K562 (cell line): ENCODE measurements around the gene SLC2A4RG. TPM values are rescaled to one million over a fixed set of nuclear protein-coding genes. Genes with fewer than 3 reads are reported as not detected.

Experiments used
- ATAC-seq: fragments of 200-7000 bp; cut with Tn5 transposase; 3 replicates; pipeline ENCODE4 v1.9.1; 2020; ENCODE audit warnings: moderate library complexity
- BruUV-seq: library from RNA; stranded (reverse); fragments of 400-500 nt; replicated peaks from 2 replicates; lab custom pipeline; 2021; lab: Mats Ljungman, UMichigan
- CTCF ChIA-PET: fragments of 300-600 bp; formaldehyde crosslinking; extraction: SDS; loops from one replicate; lab custom pipeline; 2021; ENCODE audit warnings: low intra/inter-chr PET ratio; lab: Yijun Ruan, JAX
- POLR2A ChIA-PET: fragments of 300-600, 350-650 bp; sonication (Branson Sonifier 250); formaldehyde crosslinking; extraction: SDS; loops from one replicate; lab custom pipeline; 2021; ENCODE audit warnings: antibody characterized with exemption, inconsistent platforms; lab: Yijun Ruan, JAX
- DNase-seq, 4 experiments: peaks; one replicate each; pipeline versions ENCODE4 v3.0.0 to v3.0.0-alpha.2; 2011 to 2018; ENCODE audit warnings: low spot score in 3 of 4, mixed read lengths in 3 of 4; ENCODE audit errors: extremely low read depth in 1 of 4
- FAIRE-seq: peaks from 2 replicates; lab custom pipeline; 2011; peaks lifted over from hg19 to GRCh38; lab: Jason Lieb, UNC
- H2AFZ ChIP-seq: 2 replicates; pipeline ENCODE4 v1.6.0; 2011; ENCODE audit warnings: low read depth, low read length, control low read depth, inconsistent platforms
- H3K27ac ChIP-seq: fragments of 200-600 bp; 3 replicates; pipeline ENCODE4 v1.8.0; 2011; ENCODE audit warnings: low read depth, mild to moderate bottlenecking, control low read depth, inconsistent platforms, low read length, moderate library complexity, mixed read lengths; ENCODE audit errors: extremely low read depth
- H3K27me3 ChIP-seq, 2 experiments: fragments of 300-600 bp in 1 of 2; 2 replicates in 1 of 2; 3 replicates in 1 of 2; pipeline versions ENCODE4 v1.6.0 to v1.8.0; 2011; ENCODE audit warnings: inconsistent platforms in 2 of 2, low read length in 2 of 2, mild to moderate bottlenecking in 1 of 2, mixed read lengths in 1 of 2, moderate library complexity in 1 of 2; ENCODE audit not compliant: control insufficient read depth in 2 of 2, insufficient read depth in 2 of 2
- H3K36me3 ChIP-seq: fragments of 300-600 bp; 3 replicates; pipeline ENCODE4 v1.8.0; 2011; ENCODE audit warnings: mild to moderate bottlenecking, low read length, inconsistent platforms; ENCODE audit not compliant: control insufficient read depth, insufficient read depth
- H3K4me1 ChIP-seq, 2 experiments: fragments of 200-600 bp in 1 of 2; replicated peaks in 1 of 2; 2 replicates in 1 of 2; 3 replicates in 1 of 2; pipeline versions ENCODE4 v1.5.1 to v1.8.0; 2011; ENCODE audit warnings: inconsistent platforms in 2 of 2, low read length in 2 of 2, mild to moderate bottlenecking in 1 of 2, mixed read lengths in 1 of 2, moderate library complexity in 1 of 2; ENCODE audit not compliant: control insufficient read depth in 2 of 2, insufficient read depth in 2 of 2
- H3K4me2 ChIP-seq: 2 replicates; pipeline ENCODE4 v1.6.1; 2011; ENCODE audit warnings: low read length, control low read depth, inconsistent platforms, mixed read lengths; ENCODE audit not compliant: insufficient read depth
- H3K4me3 ChIP-seq: fragments of 200-600 bp; sonication (generic), shearing (Covaris generic); 2 replicates; pipeline ENCODE4 v1.5.1; 2016; ENCODE audit warnings: control low read depth, inconsistent platforms
- H3K79me2 ChIP-seq: fragments of 200-600 bp; 3 replicates; pipeline ENCODE4 v1.8.0; 2011; ENCODE audit warnings: low read length, inconsistent platforms; ENCODE audit not compliant: control insufficient read depth, insufficient read depth
- H3K9ac ChIP-seq, 2 experiments: 2 replicates each; pipeline versions ENCODE4 v1.6.0 to v1.6.1; 2011; ENCODE audit warnings: low read depth in 2 of 2, low read length in 2 of 2, control low read depth in 1 of 2, inconsistent platforms in 1 of 2, mild to moderate bottlenecking in 1 of 2, mixed read lengths in 1 of 2; ENCODE audit not compliant: insufficient read depth in 1 of 2
- H3K9me1 ChIP-seq: one replicate; pipeline ENCODE4 v1.6.0; 2011; ENCODE audit warnings: inconsistent platforms, mild to moderate bottlenecking, low read length, moderate library complexity; ENCODE audit not compliant: control insufficient read depth, insufficient read depth
- H3K9me3 ChIP-seq: replicated peaks from 2 replicates; pipeline ENCODE4 v1.5.1; 2011; ENCODE audit warnings: low read depth, low read length, inconsistent platforms; ENCODE audit not compliant: control insufficient read depth, insufficient read depth
- H4K20me1 ChIP-seq: replicated peaks from 2 replicates; pipeline ENCODE4 v1.6.1; 2011; ENCODE audit warnings: low read length, inconsistent platforms, mixed read lengths; ENCODE audit not compliant: control insufficient read depth, insufficient read depth
- HNRNPL ChIP-seq: fragments of 200-400 bp; formaldehyde crosslinking; IDR thresholded peaks from 2 replicates; pipeline ENCODE4 v1.6.1; 2017; ENCODE audit warnings: low read depth, mild to moderate bottlenecking, low read length
- NBN ChIP-seq: fragments of 450-650 bp; IDR thresholded peaks from 2 replicates; pipeline ENCODE4 v1.6.1; 2016; ENCODE audit warnings: low read depth, mild to moderate bottlenecking
- POLR3A ChIP-seq: IDR thresholded peaks from 2 replicates; pipeline ENCODE4 v1.6.1; 2011; ENCODE audit warnings: borderline replicate concordance, mild to moderate bottlenecking, moderate library complexity; ENCODE audit not compliant: insufficient read length, insufficient read depth; ENCODE audit errors: extremely low read depth
- PPARD ChIP-seq: fragments of 250-450 bp; sonication (Bioruptor Pico); IDR thresholded peaks from 2 replicates; pipeline ENCODE4 v1.8.0; 2022; ENCODE audit warnings: inconsistent platforms, mild to moderate bottlenecking, moderate library complexity
- SMC3 ChIP-seq: conservative IDR thresholded peaks from 2 replicates; pipeline ENCODE4 v1.6.1; 2011; ENCODE audit warnings: low read depth, low read length, improper control_type of control experiment; ENCODE audit not compliant: insufficient read depth
- TRIM24 ChIP-seq, 2 experiments: fragments of 450-650 bp; IDR thresholded peaks; 2 replicates each; pipeline ENCODE4 v1.6.1; 2016
- ZNF24 ChIP-seq: fragments of 450-650 bp; IDR thresholded peaks from 2 replicates; pipeline ENCODE4 v1.6.1; 2016
- ZNF586 ChIP-seq: fragments of 450-650 bp; formaldehyde crosslinking; conservative IDR thresholded peaks from 2 replicates; pipeline ENCODE4 v1.4.0; 2020; ENCODE audit warnings: mild to moderate bottlenecking, moderate library complexity
- WGBS: fragments of 100-300 bp; shearing (Covaris generic); methylation state at CpG from one replicate; pipeline ENCODE4 v1.1.6; 2016; ENCODE audit warnings: low coverage, mixed read lengths; ENCODE audit not compliant: insufficient coverage; ENCODE audit errors: missing lambda C conversion rate; 5-methylcytosine and 5-hydroxymethylcytosine counted together
- in situ Hi-C: fragments of 300-500 bp; cut with MboI; formaldehyde crosslinking; loops from 4 replicates; pipeline ENCODE4 v1.15.0; 2018; ENCODE audit warnings: inconsistent platforms, mixed read lengths
- intact Hi-C: fragments of 100-400 bp; cut with micrococcal nuclease; formaldehyde crosslinking; loops from 2 replicates; pipeline ENCODE4 v1.14.2; 2022
- polyA plus RNA-seq, 8 experiments: library from polyadenylated mRNA; depleted of rRNA in 4 of 8; stranded (reverse) in 5 of 8; unstranded in 3 of 8; fragments of >200 nt; fragmentation: Nextera tagmentation in 2 of 8; fragmentation: Illumina TruSeq in 1 of 8; extraction: Ambion mirVana in 2 of 8; extraction: Trizol in 1 of 8; gene quantifications; 2 replicates each; pipeline versions ENCODE4 v1.2.1 to v1.2.3, GENCODE V29; 2011 to 2014; ENCODE audit warnings: inconsistent platforms in 1 of 8, missing spikeins in 1 of 8
- total RNA-seq, 7 experiments: library from RNA; depleted of rRNA in 6 of 7; stranded (reverse); fragments of >200 nt in 6 of 7; fragmentation: Illumina TruSeq in 2 of 7; extraction: Trizol in 2 of 7; gene quantifications; 2 replicates each; pipeline versions ENCODE4 v1.2.1 to v1.2.3, GENCODE V29; 2011 to 2021; ENCODE audit warnings: low replicate concordance in 1 of 7
- TF ChIP-seq, protein P1 (sequence below): fragments of 450-650 bp; IDR thresholded peaks from 2 replicates; pipeline ENCODE4 v1.6.1; 2016
- TF ChIP-seq, protein P2 (sequence below): sonication (generic); IDR thresholded peaks from 2 replicates; pipeline ENCODE4 v1.6.1; 2016

SLC2A4RG gene
- total and polyA plus RNA-seq, 9 of the 15 experiments (the other 6 are each of a cell fraction or from before 2014, with no cell fraction given): 0.34 to 97.3 (median 26.5) TPM

DNA sequence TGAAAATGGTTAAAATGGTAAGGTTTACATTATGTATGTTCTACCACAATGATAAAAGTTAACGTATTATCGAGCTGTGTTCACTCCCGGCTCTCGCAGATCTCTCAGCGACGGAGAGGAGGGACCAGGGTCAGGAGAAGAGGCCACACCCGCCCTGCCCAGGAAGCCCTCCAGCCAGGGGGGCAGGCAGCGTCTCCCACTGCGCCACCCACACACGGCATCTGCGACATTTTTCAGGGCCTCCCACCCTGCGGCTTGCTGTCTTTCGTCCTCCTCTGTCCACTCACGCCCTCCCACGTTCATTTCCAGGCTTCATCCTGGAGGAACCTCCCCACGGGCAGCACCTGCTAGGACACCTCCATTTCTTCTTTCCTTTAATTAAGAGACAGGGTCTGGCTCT is 48.2 kb downstream of the SLC2A4RG start:
- H3K36me3 ChIP-seq: no peaks in the 10 kb centered on the region
- CTCF ChIA-PET: no interaction called here
- no peaks in the 10 kb centered on the region for H3K9me3 ChIP-seq
- no peak for TF ChIP-seq TRIM24 (IDR thresholded peaks at IDR 0.05)
- TF ChIP-seq POLR3A: no peak
- TF ChIP-seq PPARD: no peak
- TF ChIP-seq, protein P1, sequence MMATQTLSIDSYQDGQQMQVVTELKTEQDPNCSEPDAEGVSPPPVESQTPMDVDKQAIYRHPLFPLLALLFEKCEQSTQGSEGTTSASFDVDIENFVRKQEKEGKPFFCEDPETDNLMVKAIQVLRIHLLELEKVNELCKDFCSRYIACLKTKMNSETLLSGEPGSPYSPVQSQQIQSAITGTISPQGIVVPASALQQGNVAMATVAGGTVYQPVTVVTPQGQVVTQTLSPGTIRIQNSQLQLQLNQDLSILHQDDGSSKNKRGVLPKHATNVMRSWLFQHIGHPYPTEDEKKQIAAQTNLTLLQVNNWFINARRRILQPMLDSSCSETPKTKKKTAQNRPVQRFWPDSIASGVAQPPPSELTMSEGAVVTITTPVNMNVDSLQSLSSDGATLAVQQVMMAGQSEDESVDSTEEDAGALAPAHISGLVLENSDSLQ: no peak
- no peak for TF ChIP-seq NBN
- TF ChIP-seq, protein P2, sequence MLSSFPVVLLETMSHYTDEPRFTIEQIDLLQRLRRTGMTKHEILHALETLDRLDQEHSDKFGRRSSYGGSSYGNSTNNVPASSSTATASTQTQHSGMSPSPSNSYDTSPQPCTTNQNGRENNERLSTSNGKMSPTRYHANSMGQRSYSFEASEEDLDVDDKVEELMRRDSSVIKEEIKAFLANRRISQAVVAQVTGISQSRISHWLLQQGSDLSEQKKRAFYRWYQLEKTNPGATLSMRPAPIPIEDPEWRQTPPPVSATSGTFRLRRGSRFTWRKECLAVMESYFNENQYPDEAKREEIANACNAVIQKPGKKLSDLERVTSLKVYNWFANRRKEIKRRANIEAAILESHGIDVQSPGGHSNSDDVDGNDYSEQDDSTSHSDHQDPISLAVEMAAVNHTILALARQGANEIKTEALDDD: no peak
- TF ChIP-seq ZNF24: no peak
- TF ChIP-seq HNRNPL: no peak
- TF ChIP-seq SMC3: no peak
- no peak for TF ChIP-seq ZNF586 (CRISPR knock-in tag)
- no peaks in the 10 kb centered on the region for H4K20me1 ChIP-seq
- H2AFZ ChIP-seq: no peak overlapping the region
- H3K27me3 ChIP-seq: peaks cover 0 to 24% of the 10 kb centered on the region in 2 experiments; a peak in 3 of 5 replicates
- no peak for FAIRE-seq
- no peak overlapping the region for H3K4me3 ChIP-seq
- H3K9me1 ChIP-seq: no peaks in the 10 kb centered on the region
- in situ Hi-C loops: no loop called here
- peak overlapping the region in 1 of 2 experiments; percentile 22; a peak in 1 of 4 replicates for H3K9ac ChIP-seq
- DNase-seq: no peak
- no TSS peak for BruUV-seq
- POLR2A ChIA-PET: no interaction called here
- H3K27ac ChIP-seq: no peak overlapping the region
- no peak overlapping the region for H3K4me2 ChIP-seq
- ATAC-seq: no peak
- intact Hi-C loops: loop anchor here (10.0 kb wide), 2 partner anchors 83 to 187 kb away; partner anchors contain the start of genes ARFRP1, SAMD10 and ZGPAT
- WGBS: 42% methylated on average over 15 of the region's 16 CpGs
- H3K4me1 ChIP-seq: peaks cover 3 to 40% of the 10 kb centered on the region in 2 experiments; a peak in 3 of 5 replicates
- no peaks in the 10 kb centered on the region for H3K79me2 ChIP-seq
